GM21723 (cell line): ENCODE measurements around the gene GRIK4.
"Not testable (repeated sequence)": the region's sequence is repeated elsewhere in the genome, so short reads cannot be mapped to it uniquely, and the experiment has no call there.

ENCODE experiments used
- ATAC-seq: cut with Tn5 transposase; IDR thresholded peaks from one replicate; pipeline ENCODE4 v1.9.1; 2021; ENCODE audit warnings: mild to moderate bottlenecking, moderate library complexity; ENCODE audit not compliant: unreplicated experiment

GRIK4 gene

GRCh38 chr11:121023848-121024751 lies 512.6 kb downstream of the GRIK4 start, which contains the start of gene TBCEL:
Gene TBCEL (plus strand): TSS chr11:121024102. CDS start chr11:121045691, 21,589 bp downstream.
- ATAC-seq, result peak; percentile 96

- no peak for ATAC-seq
Measured at GRCh38 chr11:121024989-121025388, 513.4 kb downstream of the GRIK4 start.

- ATAC-seq, result no peak
Measured at GRCh38 chr11:121029153-121029552, 517.6 kb downstream of the GRIK4 start.

- ATAC-seq, result no peak
Measured at GRCh38 chr11:121029813-121030445, 518.4 kb downstream of the GRIK4 start.

GRCh38 chr11:121031167-121031566 lies 519.6 kb downstream of the GRIK4 start:
- ATAC-seq, result no peak

GRCh38 chr11:121031648-121032047 lies 520.1 kb downstream of the GRIK4 start:
- not testable (repeated sequence) for ATAC-seq

GRCh38 chr11:121032546-121032945 lies 521.0 kb downstream of the GRIK4 start:
- no peak for ATAC-seq

GRCh38 chr11:121033635-121034034 lies 522.1 kb downstream of the GRIK4 start:
- ATAC-seq, result no peak

GRCh38 chr11:121035169-121035755 lies 523.7 kb downstream of the GRIK4 start:
- no peak for ATAC-seq

- ATAC-seq, result peak; percentile 55
Measured at GRCh38 chr11:121035780-121036179, 524.2 kb downstream of the GRIK4 start.

GRCh38 chr11:121037016-121037415 lies 525.5 kb downstream of the GRIK4 start:
- ATAC-seq, result no peak
